Urinary bladder (tissue), 4 donors: Measurements from ENCODE around the gene LIFR. TPM values are rescaled to one million over a fixed set of nuclear protein-coding genes. Genes with fewer than 3 reads are reported as not detected.

Experiments
- DNase-seq: peaks from one replicate; pipeline ENCODE4 v3.0.0-alpha.2; 2015; ENCODE audit errors: extremely low spot score
- H3K27ac ChIP-seq: one replicate; pipeline ENCODE4 v1.5.1; 2013; ENCODE audit warnings: low read depth, mild to moderate bottlenecking, moderate library complexity
- H3K36me3 ChIP-seq: one replicate; pipeline ENCODE4 v1.6.1; 2013; ENCODE audit warnings: mild to moderate bottlenecking, moderate library complexity; ENCODE audit not compliant: insufficient read depth
- H3K4me1 ChIP-seq: one replicate; pipeline ENCODE4 v1.6.1; 2013; ENCODE audit warnings: mild to moderate bottlenecking, moderate library complexity; ENCODE audit not compliant: insufficient read depth
- H3K4me3 ChIP-seq: one replicate; pipeline ENCODE4 v1.5.1; 2013; ENCODE audit warnings: low read depth, low read length
- WGBS: extraction: QIAGEN DNeasy Blood & Tissue Kit; methylation state at CpG from one replicate; pipeline ENCODE4 v1.1.7; 2013; 5-methylcytosine and 5-hydroxymethylcytosine counted together
- polyA plus RNA-seq: library from polyadenylated mRNA; stranded (reverse); fragments of 200-250 nt; gene quantifications from one replicate; pipeline ENCODE4 v1.2.3, GENCODE V29; 2013
- total RNA-seq: library from RNA; depleted of rRNA; stranded (reverse); fragments of >200 nt; gene quantifications from one replicate; pipeline ENCODE4 v1.2.3, GENCODE V29; 2014
- donor health status: healthy with polysubstance abuse.
- donor health status: healthy.

The LIFR gene
- total and polyA plus RNA-seq, 2 donors: 25.7 to 190 TPM

- no peak overlapping the region for H3K4me3 ChIP-seq
- no peak for DNase-seq
- no peak overlapping the region for H3K27ac ChIP-seq
- 87% methylated on average over 4 of the region's 4 CpGs for WGBS
- H3K4me1 ChIP-seq: peaks cover 2% of the 10 kb centered on the region
- H3K36me3 ChIP-seq: peaks cover 4% of the 10 kb centered on the region
Measured at GRCh38 chr5:38500573-38501260, 55.7 kb downstream of the LIFR start.

DNA sequence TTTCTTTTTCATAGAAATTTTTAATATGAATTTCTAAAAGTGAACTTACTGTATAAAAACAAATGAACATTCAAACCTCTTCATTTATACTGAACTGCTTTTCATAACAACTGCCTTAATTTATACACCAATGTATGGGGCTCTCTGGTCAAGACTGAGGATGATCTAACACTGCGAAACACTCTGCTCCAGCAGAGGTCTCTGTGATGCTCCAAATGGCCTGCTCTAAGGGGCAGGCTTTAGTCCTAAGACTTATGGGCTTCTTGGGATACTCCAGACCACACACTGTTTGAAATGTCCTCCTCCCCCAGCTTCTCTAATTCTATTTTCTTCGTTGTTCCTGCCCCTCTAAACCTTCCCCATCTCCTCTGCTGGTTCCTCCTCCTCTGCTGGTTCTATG, 58.5 kb downstream of the LIFR start:
- DNase-seq: no peak
- Histone ChIP-seq H3K4me1 (peaks cover 2% of the 10 kb centered on the region), H3K4me3 (no peak overlapping the region), H3K27ac (no peak overlapping the region), H3K36me3 (peaks cover 4% of the 10 kb centered on the region)
- 73% methylated on average over 2 of the region's 2 CpGs for WGBS

DNA sequence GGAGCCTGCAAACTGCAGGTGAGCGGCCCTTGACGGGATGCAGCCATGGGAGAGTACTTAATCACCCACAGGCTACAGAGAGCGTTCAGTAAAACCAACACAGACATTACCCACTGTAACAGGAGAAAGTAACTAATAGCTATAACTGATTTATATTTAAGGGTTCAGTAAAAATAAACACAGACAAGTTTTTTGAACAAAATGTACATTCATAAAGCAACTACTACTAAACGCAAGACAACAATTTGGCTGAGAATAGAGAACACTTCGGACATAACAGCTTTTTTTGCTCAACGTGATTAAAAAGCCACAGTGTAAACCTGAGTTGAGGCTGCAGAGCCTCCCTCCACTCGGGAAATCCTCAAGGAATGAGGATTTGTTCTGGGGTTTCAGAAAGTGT, 61.7 kb downstream of the LIFR start:
- 72% methylated on average over 7 of the region's 7 CpGs for WGBS
- Histone ChIP-seq H3K4me1 (no peaks in the 10 kb centered on the region), H3K4me3 (no peak overlapping the region), H3K36me3 (peaks cover 4% of the 10 kb centered on the region), H3K27ac (no peak overlapping the region)
- DNase-seq: no peak

DNA sequence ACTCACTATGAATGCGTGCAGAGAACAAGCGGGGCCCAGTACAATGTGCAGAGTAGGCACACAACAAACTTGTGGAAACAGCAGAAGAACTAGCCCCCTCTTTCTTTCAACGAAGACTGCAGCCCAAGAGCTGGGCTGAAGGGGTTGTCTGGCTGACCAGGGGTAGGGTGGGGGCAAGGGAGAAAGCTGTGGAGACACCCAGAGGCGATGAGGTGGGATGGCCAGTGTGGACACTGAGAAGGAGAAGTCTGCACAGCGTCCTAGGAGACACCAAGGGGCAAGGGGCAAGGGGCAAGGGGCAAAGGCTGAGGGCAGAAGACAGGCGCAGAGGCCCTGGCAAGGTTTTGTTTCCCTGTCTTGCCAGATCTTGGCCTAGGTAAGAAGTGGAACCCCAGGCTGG, 62.3 kb downstream of the LIFR start:
- Histone ChIP-seq H3K4me3 (no peak overlapping the region), H3K36me3 (peaks cover 4% of the 10 kb centered on the region), H3K27ac (no peak overlapping the region), H3K4me1 (no peaks in the 10 kb centered on the region)
- DNase-seq: no peak
- WGBS: 91% methylated on average over 6 of the region's 6 CpGs

GRCh38 chr5:38483805-38484398, 72.5 kb downstream of the LIFR start:
- 95% methylated on average over 10 of the region's 10 CpGs for WGBS

GRCh38 chr5:38479315-38479904, 77.0 kb downstream of the LIFR start:
- Histone ChIP-seq H3K36me3 (peaks cover 3% of the 10 kb centered on the region), H3K4me3 (no peak overlapping the region), H3K27ac (no peak overlapping the region), H3K4me1 (no peaks in the 10 kb centered on the region)
- WGBS: 45% methylated on average over 6 of the region's 6 CpGs
- DNase-seq: no peak

More at GRCh38 chr5:38483805-38484398, 72.5 kb downstream of the LIFR start:
- Histone ChIP-seq H3K27ac (no peak overlapping the region), H3K4me3 (no peak overlapping the region), H3K36me3 (peaks cover 5% of the 10 kb centered on the region), H3K4me1 (no peaks in the 10 kb centered on the region)
- DNase-seq: no peak

- 75% methylated on average over 3 of the region's 3 CpGs for WGBS
Measured at GRCh38 chr5:38478878-38479277, 77.6 kb downstream of the LIFR start.

GRCh38 chr5:38478166-38478565, 78.3 kb downstream of the LIFR start:
- no peak for DNase-seq
- Histone ChIP-seq H3K36me3 (peaks cover 3% of the 10 kb centered on the region), H3K4me1 (no peaks in the 10 kb centered on the region), H3K27ac (no peak overlapping the region), H3K4me3 (no peak overlapping the region)
- WGBS: 89% methylated on average over 3 of the region's 3 CpGs

More at GRCh38 chr5:38478878-38479277, 77.6 kb downstream of the LIFR start:
- Histone ChIP-seq H3K4me1 (no peaks in the 10 kb centered on the region), H3K27ac (no peak overlapping the region), H3K4me3 (no peak overlapping the region), H3K36me3 (peaks cover 3% of the 10 kb centered on the region)
- no peak for DNase-seq

DNA sequence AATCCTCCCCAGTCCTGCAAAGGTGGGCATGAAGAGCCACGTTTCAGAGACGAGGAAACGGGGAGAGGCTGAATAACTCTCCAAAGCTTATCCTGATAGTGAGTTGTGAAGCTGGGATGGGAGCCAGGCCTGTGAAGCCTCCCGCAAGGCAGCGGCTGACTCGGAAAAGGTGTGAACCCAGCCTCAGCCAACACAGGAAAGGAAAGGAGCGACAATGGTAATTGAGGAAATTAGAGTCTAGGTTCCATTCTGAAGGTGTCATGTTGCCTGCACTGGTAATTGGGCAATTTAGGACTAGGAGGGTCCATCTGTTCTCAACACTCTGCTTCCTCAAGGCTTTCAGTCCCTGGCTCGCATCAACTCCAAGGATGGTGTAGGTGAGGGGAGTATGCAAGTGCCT, 83.4 kb downstream of the LIFR start:
- 38% methylated on average over 8 of the region's 8 CpGs for WGBS
- Histone ChIP-seq H3K4me3 (no peak overlapping the region), H3K27ac (no peak overlapping the region), H3K36me3 (no peaks in the 10 kb centered on the region), H3K4me1 (no peaks in the 10 kb centered on the region)
- DNase-seq: no peak

GRCh38 chr5:38472541-38472940, 83.9 kb downstream of the LIFR start:
- Histone ChIP-seq H3K36me3 (no peaks in the 10 kb centered on the region), H3K27ac (no peak overlapping the region), H3K4me3 (no peak overlapping the region), H3K4me1 (no peaks in the 10 kb centered on the region)
- 97% methylated on average over 7 of the region's 7 CpGs for WGBS
- DNase-seq: no peak

- Histone ChIP-seq H3K27ac (no peak overlapping the region), H3K4me3 (no peak overlapping the region), H3K4me1 (no peaks in the 10 kb centered on the region), H3K36me3 (no peaks in the 10 kb centered on the region)
- DNase-seq: no peak
- 95% methylated on average over 4 of the region's 4 CpGs for WGBS
Measured at GRCh38 chr5:38471709-38472108, 84.7 kb downstream of the LIFR start.

DNA sequence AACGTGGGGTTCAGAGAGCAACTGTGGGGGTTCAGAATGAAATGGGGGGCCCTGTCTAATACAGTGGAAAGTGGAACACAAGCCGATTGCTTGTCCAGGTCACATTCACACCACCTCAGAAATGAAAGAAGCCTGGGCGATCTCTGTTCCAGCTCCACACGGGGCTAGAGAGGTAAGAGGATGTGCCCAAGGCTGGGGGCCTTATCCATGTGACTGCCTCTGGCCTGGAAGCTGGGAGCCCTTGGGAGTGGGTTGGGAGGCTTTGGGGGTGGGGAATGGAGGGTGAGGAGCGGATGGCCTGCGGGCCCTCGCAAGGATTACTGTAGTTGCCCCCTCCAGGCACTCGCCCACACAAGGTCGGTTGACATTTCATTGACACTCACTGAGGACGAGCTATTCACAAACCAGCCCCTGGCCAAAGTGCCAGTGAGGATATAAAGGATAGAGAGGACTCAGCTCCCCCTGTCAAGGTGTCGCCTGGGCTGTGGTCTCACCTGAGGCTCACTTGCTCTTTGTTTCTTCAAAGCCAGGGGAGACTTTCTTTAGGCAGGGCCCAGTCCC, 86.7 kb downstream of the LIFR start:
- H3K4me3 ChIP-seq: no peak overlapping the region

GRCh38 chr5:38468978-38469706, 87.3 kb downstream of the LIFR start:
- 33% methylated on average over 18 of the region's 18 CpGs for WGBS

More for the DNA sequence above, 86.7 kb downstream of the LIFR start:
- no peak for DNase-seq
- WGBS: 81% methylated on average over 11 of the region's 11 CpGs
- no peaks in the 10 kb centered on the region for H3K4me1 ChIP-seq
- no peaks in the 10 kb centered on the region for H3K36me3 ChIP-seq
- H3K27ac ChIP-seq: no peak overlapping the region

More at GRCh38 chr5:38468978-38469706, 87.3 kb downstream of the LIFR start:
- Histone ChIP-seq H3K36me3 (no peaks in the 10 kb centered on the region), H3K4me3 (no peak overlapping the region), H3K4me1 (no peaks in the 10 kb centered on the region), H3K27ac (peak overlapping the region; percentile 40)
- DNase-seq: no peak
